LNCaP clone FGC (cell line): ENCODE measurements around the gene ATL1.

ENCODE experiments used
- DNase-seq: peaks from one replicate; pipeline ENCODE4 v3.0.0-alpha.2; 2011; ENCODE audit warnings: low read depth
- H3K4me3 ChIP-seq: 2 replicates; pipeline ENCODE4 v1.5.1; 2011; ENCODE audit warnings: mild to moderate bottlenecking, low read depth, low read length, control low read depth
- TF ChIP-seq, protein P1 (sequence below): IDR thresholded peaks from 2 replicates; pipeline ENCODE4 v1.5.1; 2012; ENCODE audit warnings: mild to moderate bottlenecking; ENCODE audit not compliant: control insufficient read depth, insufficient read depth; ENCODE audit errors: extremely low read depth

ATL1 gene

DNA sequence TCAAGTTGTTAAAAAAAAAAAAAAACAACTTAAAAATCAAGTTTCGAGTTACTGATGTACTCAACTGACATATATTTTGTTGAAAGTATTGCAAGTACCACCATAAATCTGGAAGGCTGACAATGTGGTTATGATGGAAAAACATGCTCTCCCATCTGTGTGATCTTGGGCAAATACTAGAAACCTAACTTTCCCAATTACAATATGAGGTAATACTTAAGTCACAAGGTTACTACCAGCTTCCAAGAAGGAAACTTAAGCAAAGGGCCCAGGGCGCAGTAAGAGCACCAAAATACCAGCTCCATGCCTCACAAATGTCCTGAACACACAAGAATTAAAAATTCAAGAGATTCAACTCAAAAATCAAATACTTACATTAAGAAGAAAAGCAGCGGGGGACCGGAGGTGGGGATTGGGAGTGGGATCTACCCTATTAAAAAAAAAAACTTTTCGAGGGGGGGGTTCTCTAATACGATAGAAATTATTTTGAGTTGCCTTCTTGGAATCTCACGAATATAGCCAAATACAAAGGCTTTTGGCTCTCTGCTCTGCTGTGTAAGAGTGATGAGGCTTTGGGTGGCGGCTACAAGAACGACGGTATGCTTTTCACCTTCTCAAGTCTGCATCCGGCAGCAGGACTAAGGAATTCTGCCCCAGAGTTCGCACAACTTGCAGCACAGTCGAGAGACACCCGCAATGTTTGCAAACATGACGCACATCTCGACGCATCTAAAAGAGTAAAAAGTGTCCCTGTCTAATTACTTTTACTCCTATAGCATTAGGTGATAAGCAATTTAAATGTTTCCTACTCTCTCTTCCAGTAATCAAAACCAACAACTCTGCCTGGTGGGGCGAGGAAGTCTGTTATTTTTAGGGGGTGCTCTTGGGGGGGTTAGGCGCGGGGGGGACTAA lies 107.1 kb downstream of the ATL1 start:
- TF ChIP-seq, protein P1, sequence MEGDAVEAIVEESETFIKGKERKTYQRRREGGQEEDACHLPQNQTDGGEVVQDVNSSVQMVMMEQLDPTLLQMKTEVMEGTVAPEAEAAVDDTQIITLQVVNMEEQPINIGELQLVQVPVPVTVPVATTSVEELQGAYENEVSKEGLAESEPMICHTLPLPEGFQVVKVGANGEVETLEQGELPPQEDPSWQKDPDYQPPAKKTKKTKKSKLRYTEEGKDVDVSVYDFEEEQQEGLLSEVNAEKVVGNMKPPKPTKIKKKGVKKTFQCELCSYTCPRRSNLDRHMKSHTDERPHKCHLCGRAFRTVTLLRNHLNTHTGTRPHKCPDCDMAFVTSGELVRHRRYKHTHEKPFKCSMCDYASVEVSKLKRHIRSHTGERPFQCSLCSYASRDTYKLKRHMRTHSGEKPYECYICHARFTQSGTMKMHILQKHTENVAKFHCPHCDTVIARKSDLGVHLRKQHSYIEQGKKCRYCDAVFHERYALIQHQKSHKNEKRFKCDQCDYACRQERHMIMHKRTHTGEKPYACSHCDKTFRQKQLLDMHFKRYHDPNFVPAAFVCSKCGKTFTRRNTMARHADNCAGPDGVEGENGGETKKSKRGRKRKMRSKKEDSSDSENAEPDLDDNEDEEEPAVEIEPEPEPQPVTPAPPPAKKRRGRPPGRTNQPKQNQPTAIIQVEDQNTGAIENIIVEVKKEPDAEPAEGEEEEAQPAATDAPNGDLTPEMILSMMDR: no peak
- H3K4me3 ChIP-seq: peak overlapping the region; percentile 71
- DNase-seq: no peak

DNA sequence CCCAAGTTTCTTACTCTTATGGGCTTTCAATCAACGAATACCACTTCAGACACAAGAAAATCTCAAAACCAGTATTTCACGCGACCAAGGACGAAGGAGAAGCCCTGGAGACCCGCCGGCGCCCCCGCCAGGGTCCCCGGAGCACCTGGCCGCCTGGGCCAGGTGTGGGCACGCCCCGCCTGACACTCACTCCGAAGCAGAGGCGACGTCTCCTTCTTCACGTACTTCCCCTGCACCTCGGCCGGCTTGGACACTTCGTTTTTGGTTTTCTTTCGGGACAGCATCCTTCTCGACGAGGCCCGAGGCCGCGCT lies 107.7 kb downstream of the ATL1 start:
- no peak for DNase-seq
- TF ChIP-seq, protein P1: 0 out of 2 replicates have a peak, but pooled peaks have one; percentile 13
- peak overlapping the region; percentile 71 for H3K4me3 ChIP-seq

DNA sequence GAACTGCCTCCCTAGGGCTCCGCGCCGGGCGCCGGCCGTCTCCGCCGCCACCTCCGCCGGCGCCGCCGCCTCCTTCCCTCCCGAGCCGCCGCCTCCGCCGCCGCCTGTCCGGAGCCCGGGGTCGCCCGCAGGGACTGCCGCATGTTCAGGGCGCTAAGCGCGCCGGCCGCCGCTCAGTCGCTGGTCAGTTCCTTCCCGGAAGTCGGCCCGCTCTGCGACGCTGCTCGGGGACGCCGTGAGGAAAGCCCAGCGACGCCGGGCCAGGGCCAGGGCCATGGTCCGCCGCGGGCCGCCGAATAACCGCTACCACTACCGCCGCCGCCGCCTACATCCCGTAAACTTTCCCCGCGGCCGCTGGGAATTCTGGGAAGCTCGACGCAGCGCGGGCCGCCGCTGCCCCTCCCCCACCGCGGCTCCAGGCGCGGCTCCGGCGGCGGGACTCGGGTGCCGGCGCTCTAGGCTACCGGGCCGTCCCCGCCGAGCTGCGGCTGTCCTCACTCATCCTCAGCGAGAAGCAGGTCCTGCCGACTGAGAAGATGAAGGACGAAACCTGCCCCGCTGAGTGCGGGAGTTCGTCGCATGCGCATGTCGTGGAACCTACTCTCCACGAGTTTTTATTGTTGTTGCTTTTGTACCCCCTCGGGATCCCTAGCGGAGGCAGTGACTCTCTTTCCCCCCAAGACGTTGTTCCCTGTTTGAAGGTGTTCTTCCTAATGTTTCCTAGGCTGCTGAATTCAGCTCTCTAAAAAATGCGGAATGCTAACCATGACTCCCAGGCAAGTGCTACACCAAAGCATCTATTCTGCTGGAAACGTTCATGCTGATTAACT lies 108.3 kb downstream of the ATL1 start, which contains the start of gene SAV1:
Gene SAV1 (minus strand): TSS at position 311 of the 830 bp plus-strand sequence. CDS start 339 bp downstream, outside the sequence.
- H3K4me3 ChIP-seq: peak within 1 kb of the TSS; percentile 71
- no peak for DNase-seq
- TF ChIP-seq, protein P1: no peak

DNA sequence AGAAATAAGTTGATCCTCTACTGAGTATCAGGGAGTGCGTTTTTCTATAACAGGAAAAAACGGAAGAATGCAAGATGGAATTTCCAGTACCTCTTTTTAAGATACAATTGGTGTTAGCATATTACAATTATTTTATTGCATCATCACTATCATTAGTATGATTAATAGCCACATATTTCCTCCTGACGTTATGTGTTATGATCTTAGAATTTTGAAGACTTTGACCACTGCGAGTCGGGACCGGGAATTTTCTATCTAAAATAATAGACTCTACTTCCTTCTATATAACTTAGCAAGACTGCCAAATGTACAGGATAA lies 108.8 kb downstream of the ATL1 start:
- no peak for DNase-seq
- peak overlapping the region; percentile 71 for H3K4me3 ChIP-seq
- TF ChIP-seq, protein P1: no peak

DNA sequence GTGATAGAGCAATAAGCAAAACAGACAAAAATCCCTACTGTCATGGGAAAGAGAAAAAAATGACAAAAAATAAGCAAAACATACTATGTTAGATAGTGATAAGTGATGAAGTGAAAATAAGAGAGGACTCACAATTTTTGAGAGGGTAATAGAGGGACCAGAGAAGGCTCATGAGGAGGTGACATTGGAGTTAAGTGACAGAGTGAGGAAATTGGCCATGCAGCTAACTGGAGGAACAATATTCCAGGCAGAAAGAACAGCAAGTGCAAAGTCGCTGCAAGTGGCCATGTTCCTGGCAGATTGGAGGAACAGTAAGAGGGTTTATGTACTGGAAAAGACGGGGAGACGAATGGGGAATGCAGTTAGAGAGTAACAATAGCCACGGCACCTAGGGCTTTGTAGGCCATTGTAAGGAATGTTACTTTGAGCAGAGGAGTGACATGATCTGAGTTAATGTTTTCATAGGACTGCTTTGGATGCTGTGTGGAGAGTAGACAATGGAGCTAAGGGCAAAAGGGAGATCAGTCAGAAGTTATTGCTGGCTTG lies 109.6 kb downstream of the ATL1 start:
- no peak for DNase-seq
- TF ChIP-seq, protein P1: no peak
- H3K4me3 ChIP-seq: no peak overlapping the region

DNA sequence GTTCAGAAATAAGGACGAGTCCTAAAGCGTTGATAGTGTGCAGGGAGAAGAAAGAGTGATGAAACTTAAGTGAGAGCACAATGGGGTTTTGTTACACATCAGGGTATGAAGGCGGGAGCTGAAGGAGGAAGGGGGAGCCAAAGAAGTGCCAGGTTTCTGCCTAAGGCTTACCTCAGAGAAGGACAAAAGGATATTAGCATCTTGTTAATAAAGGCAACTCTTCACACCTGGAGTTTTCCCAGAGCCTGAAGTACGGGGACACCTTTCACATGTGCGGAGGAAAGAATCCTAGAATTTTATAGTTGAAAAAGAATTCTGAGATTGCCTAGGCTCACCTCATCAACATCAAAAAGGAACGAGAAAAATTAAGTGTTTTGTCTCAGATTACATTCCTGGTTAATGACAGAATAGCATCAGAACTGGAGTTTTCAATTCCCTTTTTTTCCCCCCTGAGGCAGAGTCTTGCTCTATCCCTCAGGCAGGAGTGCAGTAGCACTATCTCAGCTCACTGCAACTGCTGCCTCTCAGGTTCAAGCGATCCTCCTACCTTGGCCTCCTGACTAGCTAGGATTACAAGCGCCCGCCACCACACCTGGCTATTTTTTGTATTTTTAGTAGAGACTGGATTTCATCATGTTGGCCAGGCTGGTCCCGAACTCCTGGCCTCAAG lies 110.4 kb downstream of the ATL1 start:
- DNase-seq: no peak
- TF ChIP-seq, protein P1: no peak

More for the DNA sequence above, 110.4 kb downstream of the ATL1 start:
- no peak overlapping the region for H3K4me3 ChIP-seq
